ENCODE measurements around the gene MCC. TPM values are rescaled to one million over a fixed set of nuclear protein-coding genes. Genes with fewer than 3 reads are reported as not detected.

The MCC gene
- total RNA-seq, 1 experiment from 2014 or later: 0.41 TPM

DNA sequence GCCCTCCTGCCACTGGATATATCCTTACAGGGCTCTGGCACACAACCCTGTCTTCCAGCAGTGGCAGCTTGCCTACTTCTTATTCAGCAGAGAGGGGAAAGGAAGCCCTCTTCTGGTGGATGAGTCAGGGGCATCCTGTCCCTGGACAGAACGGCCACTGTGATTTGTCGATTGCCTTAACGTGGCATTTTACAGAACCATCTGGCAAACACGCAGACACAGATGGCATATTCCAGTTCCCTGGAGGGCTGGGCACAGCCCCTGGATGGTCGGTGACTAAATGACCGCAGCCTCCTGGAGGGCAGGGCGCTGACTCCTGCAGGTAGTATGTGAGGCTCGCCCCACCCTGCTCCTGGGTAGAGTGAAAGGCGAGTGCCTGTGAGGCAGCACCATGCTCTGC, 449.5 kb downstream of the MCC start:
- DNase-seq (ENCODE audit: low read depth, low spot score) (no peak), ATAC-seq (peak; percentile 17; the same call in 1 of the 2 replicates)
- no peaks in the 10 kb centered on the region for H3K4me1 ChIP-seq (ENCODE audit: control insufficient read depth, insufficient read depth, low read length)
- ChIA-PET CTCF (no interaction called here), POLR2A (no interaction called here)
- in situ Hi-C loops (cut with HindIII; ENCODE audit: low pct_unique_long_range_greater_than_20kb, low sequenced_read_pairs): no loop called here
- no peaks in the 10 kb centered on the region for H3K36me3 ChIP-seq (ENCODE audit: control insufficient read depth, insufficient read depth, low read length)
- TF ChIP-seq POLR2AphosphoS5 (IDR thresholded peaks at IDR 0.05; ENCODE audit: low read depth, low read length): no peak
- no peak for TF ChIP-seq SIN3A (IDR thresholded peaks at IDR 0.05; ENCODE audit: borderline replicate concordance, insufficient read depth, low read depth, low read length)
- TF ChIP-seq, protein P1, sequence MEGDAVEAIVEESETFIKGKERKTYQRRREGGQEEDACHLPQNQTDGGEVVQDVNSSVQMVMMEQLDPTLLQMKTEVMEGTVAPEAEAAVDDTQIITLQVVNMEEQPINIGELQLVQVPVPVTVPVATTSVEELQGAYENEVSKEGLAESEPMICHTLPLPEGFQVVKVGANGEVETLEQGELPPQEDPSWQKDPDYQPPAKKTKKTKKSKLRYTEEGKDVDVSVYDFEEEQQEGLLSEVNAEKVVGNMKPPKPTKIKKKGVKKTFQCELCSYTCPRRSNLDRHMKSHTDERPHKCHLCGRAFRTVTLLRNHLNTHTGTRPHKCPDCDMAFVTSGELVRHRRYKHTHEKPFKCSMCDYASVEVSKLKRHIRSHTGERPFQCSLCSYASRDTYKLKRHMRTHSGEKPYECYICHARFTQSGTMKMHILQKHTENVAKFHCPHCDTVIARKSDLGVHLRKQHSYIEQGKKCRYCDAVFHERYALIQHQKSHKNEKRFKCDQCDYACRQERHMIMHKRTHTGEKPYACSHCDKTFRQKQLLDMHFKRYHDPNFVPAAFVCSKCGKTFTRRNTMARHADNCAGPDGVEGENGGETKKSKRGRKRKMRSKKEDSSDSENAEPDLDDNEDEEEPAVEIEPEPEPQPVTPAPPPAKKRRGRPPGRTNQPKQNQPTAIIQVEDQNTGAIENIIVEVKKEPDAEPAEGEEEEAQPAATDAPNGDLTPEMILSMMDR (IDR thresholded peaks at IDR 0.05): no peak
- TF ChIP-seq, protein P2, sequence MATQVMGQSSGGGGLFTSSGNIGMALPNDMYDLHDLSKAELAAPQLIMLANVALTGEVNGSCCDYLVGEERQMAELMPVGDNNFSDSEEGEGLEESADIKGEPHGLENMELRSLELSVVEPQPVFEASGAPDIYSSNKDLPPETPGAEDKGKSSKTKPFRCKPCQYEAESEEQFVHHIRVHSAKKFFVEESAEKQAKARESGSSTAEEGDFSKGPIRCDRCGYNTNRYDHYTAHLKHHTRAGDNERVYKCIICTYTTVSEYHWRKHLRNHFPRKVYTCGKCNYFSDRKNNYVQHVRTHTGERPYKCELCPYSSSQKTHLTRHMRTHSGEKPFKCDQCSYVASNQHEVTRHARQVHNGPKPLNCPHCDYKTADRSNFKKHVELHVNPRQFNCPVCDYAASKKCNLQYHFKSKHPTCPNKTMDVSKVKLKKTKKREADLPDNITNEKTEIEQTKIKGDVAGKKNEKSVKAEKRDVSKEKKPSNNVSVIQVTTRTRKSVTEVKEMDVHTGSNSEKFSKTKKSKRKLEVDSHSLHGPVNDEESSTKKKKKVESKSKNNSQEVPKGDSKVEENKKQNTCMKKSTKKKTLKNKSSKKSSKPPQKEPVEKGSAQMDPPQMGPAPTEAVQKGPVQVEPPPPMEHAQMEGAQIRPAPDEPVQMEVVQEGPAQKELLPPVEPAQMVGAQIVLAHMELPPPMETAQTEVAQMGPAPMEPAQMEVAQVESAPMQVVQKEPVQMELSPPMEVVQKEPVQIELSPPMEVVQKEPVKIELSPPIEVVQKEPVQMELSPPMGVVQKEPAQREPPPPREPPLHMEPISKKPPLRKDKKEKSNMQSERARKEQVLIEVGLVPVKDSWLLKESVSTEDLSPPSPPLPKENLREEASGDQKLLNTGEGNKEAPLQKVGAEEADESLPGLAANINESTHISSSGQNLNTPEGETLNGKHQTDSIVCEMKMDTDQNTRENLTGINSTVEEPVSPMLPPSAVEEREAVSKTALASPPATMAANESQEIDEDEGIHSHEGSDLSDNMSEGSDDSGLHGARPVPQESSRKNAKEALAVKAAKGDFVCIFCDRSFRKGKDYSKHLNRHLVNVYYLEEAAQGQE (IDR thresholded peaks at IDR 0.05; ENCODE audit: insufficient read depth in 1 of 2, low read depth in 2 of 2, low read length in 1 of 2): no peak
- no peak for TF ChIP-seq TCF7L2 (IDR thresholded peaks at IDR 0.05; ENCODE audit: low read depth, low read length)
- no peak overlapping the region for H3K4me3 ChIP-seq (ENCODE audit: low read depth in 2 of 2, low read length in 2 of 2)
- no peaks in the 10 kb centered on the region for H3K27me3 ChIP-seq (ENCODE audit: control insufficient read depth, insufficient read depth, low read length)
- intact Hi-C loops (cut with micrococcal nuclease; ENCODE audit: unreplicated experiment): no loop called here
- BruUV-seq (replicated peaks): no TSS peak
- H3K9me3 ChIP-seq (ENCODE audit: control insufficient read depth, insufficient read depth, low read depth, low read length): no peaks in the 10 kb centered on the region
- no peak overlapping the region for H3K27ac ChIP-seq (ENCODE audit: low read length)

DNA sequence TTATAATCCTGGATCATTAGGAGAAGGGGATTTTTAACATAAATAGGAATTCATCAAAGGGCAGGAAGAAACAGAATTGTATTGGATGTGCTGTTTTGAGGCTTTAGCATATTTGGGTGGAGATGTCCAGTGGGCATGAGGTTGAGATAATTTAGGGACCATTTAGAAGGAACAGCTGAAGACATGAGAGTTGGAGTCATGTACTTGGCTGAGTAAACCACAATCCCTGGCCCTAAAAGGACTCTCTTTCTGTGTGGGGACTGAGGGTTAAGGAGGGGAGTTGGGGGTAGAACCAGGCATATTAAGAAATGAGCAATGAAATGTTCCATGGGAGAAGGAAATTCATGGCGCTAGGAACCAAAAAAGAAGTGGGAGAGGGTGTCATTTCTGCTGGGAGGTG, 450.1 kb downstream of the MCC start:
- ChIA-PET CTCF (no interaction called here), POLR2A (no interaction called here)
- no TSS peak for BruUV-seq (replicated peaks)
- Histone ChIP-seq H3K36me3 (ENCODE audit: control insufficient read depth, insufficient read depth, low read length) (no peaks in the 10 kb centered on the region), H3K4me1 (ENCODE audit: control insufficient read depth, insufficient read depth, low read length) (no peaks in the 10 kb centered on the region), H3K4me3 (ENCODE audit: low read depth in 2 of 2, low read length in 2 of 2) (no peak overlapping the region), H3K27ac (ENCODE audit: low read length) (no peak overlapping the region), H3K27me3 (ENCODE audit: control insufficient read depth, insufficient read depth, low read length) (no peaks in the 10 kb centered on the region), H3K9me3 (ENCODE audit: control insufficient read depth, insufficient read depth, low read depth, low read length) (no peaks in the 10 kb centered on the region)
- in situ Hi-C loops (cut with HindIII; ENCODE audit: low pct_unique_long_range_greater_than_20kb, low sequenced_read_pairs) (no loop called here), intact Hi-C loops (cut with micrococcal nuclease; ENCODE audit: unreplicated experiment) (no loop called here)
- no peak for TF ChIP-seq SIN3A (IDR thresholded peaks at IDR 0.05; ENCODE audit: borderline replicate concordance, insufficient read depth, low read depth, low read length)
- TF ChIP-seq, protein P2 (IDR thresholded peaks at IDR 0.05; ENCODE audit: insufficient read depth in 1 of 2, low read depth in 2 of 2, low read length in 1 of 2): no peak
- TF ChIP-seq POLR2AphosphoS5 (IDR thresholded peaks at IDR 0.05; ENCODE audit: low read depth, low read length): no peak
- TF ChIP-seq TCF7L2 (IDR thresholded peaks at IDR 0.05; ENCODE audit: low read depth, low read length): no peak
- TF ChIP-seq, protein P1 (IDR thresholded peaks at IDR 0.05): no peak
- DNase-seq (ENCODE audit: low read depth, low spot score): no peak
- no peak for ATAC-seq

Data from Panc1 (cell line).